ENCODE measurements around the gene CHD9. TPM values are rescaled to one million over a fixed set of nuclear protein-coding genes. Genes with fewer than 3 reads are reported as not detected.

CHD9 gene
- polyA plus RNA-seq, 3 donors: 15.8 to 26.1 (median 22.5) TPM

DNA sequence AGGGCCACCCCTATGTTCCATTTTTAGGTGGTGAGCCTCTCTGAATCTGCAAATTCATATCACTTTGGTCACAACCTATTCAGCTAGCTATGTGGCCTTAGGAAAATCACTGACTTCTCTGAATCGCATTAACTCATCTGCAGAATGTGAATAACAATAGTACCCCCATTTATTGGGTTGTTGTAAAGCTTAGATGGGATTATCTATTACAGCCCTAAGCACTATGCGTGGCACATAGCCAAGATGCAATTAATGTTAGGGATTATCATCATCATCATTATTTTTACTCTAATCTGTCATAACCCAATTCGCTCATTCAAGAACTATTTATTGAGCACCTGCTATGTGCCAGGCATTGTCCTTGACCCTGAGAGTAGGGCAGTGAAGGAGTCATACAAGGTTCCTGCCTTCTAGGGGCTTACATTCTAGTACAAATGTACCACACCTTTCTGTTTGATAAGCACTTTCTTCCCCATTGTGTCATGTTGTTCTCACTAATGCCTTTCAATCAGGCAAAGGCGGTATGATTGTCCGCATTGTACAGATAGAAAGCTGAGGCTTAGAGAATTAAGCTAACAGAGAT is 38.5 kb downstream of the CHD9 start:
- TF ChIP-seq, protein P1, sequence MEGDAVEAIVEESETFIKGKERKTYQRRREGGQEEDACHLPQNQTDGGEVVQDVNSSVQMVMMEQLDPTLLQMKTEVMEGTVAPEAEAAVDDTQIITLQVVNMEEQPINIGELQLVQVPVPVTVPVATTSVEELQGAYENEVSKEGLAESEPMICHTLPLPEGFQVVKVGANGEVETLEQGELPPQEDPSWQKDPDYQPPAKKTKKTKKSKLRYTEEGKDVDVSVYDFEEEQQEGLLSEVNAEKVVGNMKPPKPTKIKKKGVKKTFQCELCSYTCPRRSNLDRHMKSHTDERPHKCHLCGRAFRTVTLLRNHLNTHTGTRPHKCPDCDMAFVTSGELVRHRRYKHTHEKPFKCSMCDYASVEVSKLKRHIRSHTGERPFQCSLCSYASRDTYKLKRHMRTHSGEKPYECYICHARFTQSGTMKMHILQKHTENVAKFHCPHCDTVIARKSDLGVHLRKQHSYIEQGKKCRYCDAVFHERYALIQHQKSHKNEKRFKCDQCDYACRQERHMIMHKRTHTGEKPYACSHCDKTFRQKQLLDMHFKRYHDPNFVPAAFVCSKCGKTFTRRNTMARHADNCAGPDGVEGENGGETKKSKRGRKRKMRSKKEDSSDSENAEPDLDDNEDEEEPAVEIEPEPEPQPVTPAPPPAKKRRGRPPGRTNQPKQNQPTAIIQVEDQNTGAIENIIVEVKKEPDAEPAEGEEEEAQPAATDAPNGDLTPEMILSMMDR (IDR thresholded peaks at IDR 0.05): no peak
- Mint-ChIP-seq H3K4me3 (no peak overlapping the region), H3K27me3 (ENCODE audit: low read depth in 3 of 3) (peaks cover 0 to 8% (median 3%) of the 10 kb centered on the region in 3 donors), H3K9me3 (no peaks in the 10 kb centered on the region), H3K4me1 (peaks cover 66% of the 10 kb centered on the region), H3K27ac (peak overlapping the region; percentile 82 to 91 (median 87)), H3K36me3 (peaks cover 2 to 7% of the 10 kb centered on the region in 2 donors)
- Histone ChIP-seq H3K27me3 (ENCODE audit: control insufficient read depth in 2 of 2, insufficient read depth in 2 of 2, low read length in 2 of 2) (no peaks in the 10 kb centered on the region), H3K9ac (ENCODE audit: insufficient read depth, low read length, poor library complexity, severe bottlenecking) (no peak overlapping the region), H3K36me3 (replicated peaks in 1 of 2; ENCODE audit: control insufficient read depth in 1 of 2, insufficient read depth in 2 of 2, low read length in 2 of 2) (no peaks in the 10 kb centered on the region), H2AFZ (ENCODE audit: insufficient read depth, low read depth, low read length, poor library complexity, severe bottlenecking) (no peak overlapping the region), H3K4me3 (replicated peaks in 1 of 3; ENCODE audit: low read depth in 2 of 3, low read length in 3 of 3) (no peak overlapping the region), H3K4me1 (ENCODE audit: control insufficient read depth in 1 of 2, insufficient read depth in 2 of 2, low read length in 2 of 2) (peaks cover 67 to 71% of the 10 kb centered on the region in 2 donors), H4K20me1 (ENCODE audit: insufficient read depth, low read length) (no peaks in the 10 kb centered on the region), H3K4me2 (replicated peaks; ENCODE audit: extremely low read depth, low read length, poor library complexity, severe bottlenecking) (peak overlapping the region; percentile 14), H3K27ac (ENCODE audit: low read depth in 1 of 2, low read length in 2 of 2) (peak overlapping the region; percentile 66 to 80), H3K9me3 (replicated peaks in 1 of 2; ENCODE audit: control insufficient read depth in 1 of 2, insufficient read depth in 1 of 2, low read length in 2 of 2) (no peaks in the 10 kb centered on the region), H3K79me2 (ENCODE audit: insufficient read depth, low read length) (peaks cover 28% of the 10 kb centered on the region)
- intact Hi-C loops (cut with micrococcal nuclease): loop anchor here in 1 of 2 donors (5.0 kb wide), 2 partner anchors 36 to 119 kb away; no protein-coding TSS in a partner anchor
- DNase-seq: no peak
- no CpG with 5 or more reads among the region's 5 CpGs for WGBS (ENCODE audit: insufficient coverage)

DNA sequence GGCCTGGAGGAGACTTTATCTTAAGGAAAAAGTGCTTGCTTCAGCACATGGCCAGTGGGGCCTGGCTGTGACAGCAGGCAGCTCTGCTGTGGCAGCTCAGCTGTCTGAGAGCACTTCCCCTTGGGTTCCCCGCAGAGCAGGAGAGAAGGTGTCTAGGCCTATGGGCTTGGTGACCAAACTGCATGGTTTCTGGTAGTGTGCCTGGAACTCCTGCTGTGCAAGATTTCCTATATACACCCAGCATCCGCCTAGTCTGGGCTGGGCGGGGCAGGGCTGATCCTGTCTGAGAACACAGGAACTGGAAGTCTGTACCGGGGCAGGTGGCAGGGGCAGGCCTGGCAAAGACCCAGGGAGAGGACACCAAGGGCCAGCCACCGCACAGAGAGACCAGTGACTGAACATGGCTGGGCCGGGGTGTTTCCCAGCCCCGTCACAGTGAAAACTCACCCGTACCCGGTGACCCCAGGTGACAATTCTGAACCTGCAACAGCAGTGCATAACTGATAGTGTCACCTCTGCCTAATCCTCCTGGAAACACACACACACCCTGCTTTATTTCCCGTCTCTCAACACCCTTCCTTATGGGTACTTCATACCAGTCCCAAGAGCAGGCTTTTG is 39.3 kb downstream of the CHD9 start:
- Histone ChIP-seq H3K27ac (ENCODE audit: low read depth in 1 of 2, low read length in 2 of 2) (peak overlapping the region; percentile 66 to 80), H2AFZ (ENCODE audit: insufficient read depth, low read depth, low read length, poor library complexity, severe bottlenecking) (peak overlapping the region; percentile 41), H4K20me1 (ENCODE audit: insufficient read depth, low read length) (no peaks in the 10 kb centered on the region), H3K9ac (ENCODE audit: insufficient read depth, low read length, poor library complexity, severe bottlenecking) (no peak overlapping the region), H3K27me3 (ENCODE audit: control insufficient read depth in 2 of 2, insufficient read depth in 2 of 2, low read length in 2 of 2) (no peaks in the 10 kb centered on the region), H3K9me3 (replicated peaks in 1 of 2; ENCODE audit: control insufficient read depth in 1 of 2, insufficient read depth in 1 of 2, low read length in 2 of 2) (no peaks in the 10 kb centered on the region), H3K79me2 (ENCODE audit: insufficient read depth, low read length) (peaks cover 28% of the 10 kb centered on the region), H3K4me2 (replicated peaks; ENCODE audit: extremely low read depth, low read length, poor library complexity, severe bottlenecking) (peak overlapping the region; percentile 14), H3K36me3 (replicated peaks in 1 of 2; ENCODE audit: control insufficient read depth in 1 of 2, insufficient read depth in 2 of 2, low read length in 2 of 2) (no peaks in the 10 kb centered on the region), H3K4me3 (replicated peaks in 1 of 3; ENCODE audit: low read depth in 2 of 3, low read length in 3 of 3) (no peak overlapping the region), H3K4me1 (ENCODE audit: control insufficient read depth in 1 of 2, insufficient read depth in 2 of 2, low read length in 2 of 2) (peaks cover 75 to 79% of the 10 kb centered on the region in 2 donors)
- TF ChIP-seq, protein P1 (IDR thresholded peaks at IDR 0.05): no peak
- 14% methylated on average over 8 of the region's 10 CpGs for WGBS (ENCODE audit: insufficient coverage)
- peak; percentile 58 to 79 (median 59) for DNase-seq
- intact Hi-C loops (cut with micrococcal nuclease): loop anchor here in 1 of 2 donors (5.0 kb wide), 2 partner anchors 37 to 118 kb away; no protein-coding TSS in a partner anchor
- Mint-ChIP-seq H3K27me3 (ENCODE audit: low read depth in 3 of 3) (peaks cover 0 to 8% (median 1%) of the 10 kb centered on the region in 3 donors), H3K4me3 (no peak overlapping the region), H3K36me3 (peaks cover 0 to 7% of the 10 kb centered on the region in 2 donors), H3K9me3 (no peaks in the 10 kb centered on the region), H3K4me1 (peaks cover 75% of the 10 kb centered on the region), H3K27ac (peak overlapping the region; percentile 82 to 91 (median 87))
